ENCODE data around the gene TGFBR3L. TPM values are rescaled to one million over a fixed set of nuclear protein-coding genes. Genes with fewer than 3 reads are reported as not detected.
A peak's percentile ranks its signal among the peaks of the same experiment; 100 is the strongest.

TGFBR3L gene
- total RNA-seq, 1 experiment from 2014 or later: 4.1 TPM

DNA sequence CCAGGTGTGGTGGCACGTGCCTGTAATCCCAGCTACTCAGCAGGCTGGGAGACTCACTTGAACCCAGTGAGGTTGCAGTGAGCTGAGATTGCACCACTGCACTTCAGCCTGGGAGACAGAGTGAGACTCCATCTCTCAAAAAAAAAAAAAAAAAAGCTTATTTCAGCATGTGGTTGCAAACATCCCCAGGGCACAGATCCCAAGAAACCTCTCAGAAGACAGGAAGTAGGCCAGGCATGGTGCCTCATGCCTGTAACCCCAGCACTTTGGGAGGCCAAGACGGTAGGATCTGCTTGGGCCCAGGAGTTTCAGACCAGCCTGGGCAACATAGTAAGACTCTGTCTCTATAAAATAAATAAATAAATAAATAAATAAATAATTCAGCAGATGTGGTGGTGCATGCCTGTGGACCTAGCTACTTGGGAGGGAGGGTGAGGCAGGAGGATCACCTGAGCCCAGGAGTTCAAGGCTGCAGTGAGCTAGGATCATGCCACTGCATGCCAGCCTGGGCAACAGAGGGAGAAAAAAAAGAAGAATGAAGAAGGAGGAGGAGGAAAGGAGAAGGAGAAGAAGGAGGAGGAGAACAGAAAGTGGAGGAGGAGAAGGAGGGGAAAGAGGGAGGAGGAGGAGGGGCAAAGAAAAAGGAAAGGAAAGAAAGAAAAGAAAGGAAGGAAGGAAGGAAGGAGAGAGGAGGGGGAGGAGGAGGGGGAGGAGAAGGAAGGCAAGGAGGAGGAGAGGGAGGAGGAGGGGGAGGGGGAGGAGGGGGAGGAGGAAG, 30.6 kb upstream of the TGFBR3L start:
- ChIA-PET POLR2A (interaction anchor here (0.6 to 1.6 kb wide), 2 partner anchors 20 to 425 kb away, joined by 4 read pairs; partner anchors contain the start of gene MAP2K7), CTCF (interaction anchor here (0.6 to 3.9 kb wide), 5 partner anchors 9 to 137 kb away, joined by 3 to 21 read pairs (median 3); partner anchors contain the start of genes MAP2K7 and PRR36)
- peaks cover 3% of the 10 kb centered on the region for H3K4me1 Mint-ChIP-seq
- H3K27me3 Mint-ChIP-seq (ENCODE audit: low read depth): peaks cover 38% of the 10 kb centered on the region
- TF ChIP-seq ZNF512 (CRISPR knock-in tag; IDR thresholded peaks at IDR 0.05; ENCODE audit: borderline replicate concordance) (0 out of 2 replicates have a peak, but pooled peaks have one; percentile 56), NFATC4 (CRISPR knock-in tag; IDR thresholded peaks at IDR 0.05) (no peak)
- no peaks in the 10 kb centered on the region for H3K36me3 Mint-ChIP-seq
- H3K9me3 Mint-ChIP-seq: peaks cover 6% of the 10 kb centered on the region
- DNase-seq (ENCODE audit: low spot score) (no peak), ATAC-seq (no peak)
- H3K4me3 Mint-ChIP-seq: no peak overlapping the region
- H3K27ac Mint-ChIP-seq: no peak overlapping the region

- H3K27ac Mint-ChIP-seq: no peak overlapping the region
- POLR2A ChIA-PET: interaction anchor here (1.0 kb wide), 1 partner anchor 15 kb away, joined by 3 read pairs; no protein-coding TSS in a partner anchor
- H3K36me3 Mint-ChIP-seq: no peaks in the 10 kb centered on the region
- CTCF ChIA-PET: interaction anchor here (0.9 to 4.7 kb wide), 2 partner anchors 17 to 24 kb away, joined by 3 to 30 read pairs; no protein-coding TSS in a partner anchor
- peaks cover 6% of the 10 kb centered on the region for H3K9me3 Mint-ChIP-seq
- DNase-seq (ENCODE audit: low spot score) (no peak), ATAC-seq (no peak)
- no peak for TF ChIP-seq IRF1 (CRISPR knock-in tag; IDR thresholded peaks at IDR 0.05)
- TF ChIP-seq PRRX2 (CRISPR knock-in tag; IDR thresholded peaks at IDR 0.05): no peak
- no peak for TF ChIP-seq ZNF263 (CRISPR knock-in tag; IDR thresholded peaks at IDR 0.05; ENCODE audit: low read depth)
- TF ChIP-seq RORB (CRISPR knock-in tag; IDR thresholded peaks at IDR 0.05): no peak
- TF ChIP-seq ZNF138 (CRISPR knock-in tag; conservative IDR thresholded peaks at IDR 0.05): no peak
- TF ChIP-seq ZNF317 (CRISPR knock-in tag; IDR thresholded peaks at IDR 0.05; ENCODE audit: borderline replicate concordance, low read depth): no peak
- no peak for TF ChIP-seq JAZF1 (CRISPR knock-in tag; IDR thresholded peaks at IDR 0.05)
- no peak for TF ChIP-seq ZNF232 (CRISPR knock-in tag; IDR thresholded peaks at IDR 0.05)
- no peak for TF ChIP-seq GRHL2 (CRISPR knock-in tag; IDR thresholded peaks at IDR 0.05; ENCODE audit: insufficient replicate concordance, severe bottlenecking)
- TF ChIP-seq, protein P1, sequence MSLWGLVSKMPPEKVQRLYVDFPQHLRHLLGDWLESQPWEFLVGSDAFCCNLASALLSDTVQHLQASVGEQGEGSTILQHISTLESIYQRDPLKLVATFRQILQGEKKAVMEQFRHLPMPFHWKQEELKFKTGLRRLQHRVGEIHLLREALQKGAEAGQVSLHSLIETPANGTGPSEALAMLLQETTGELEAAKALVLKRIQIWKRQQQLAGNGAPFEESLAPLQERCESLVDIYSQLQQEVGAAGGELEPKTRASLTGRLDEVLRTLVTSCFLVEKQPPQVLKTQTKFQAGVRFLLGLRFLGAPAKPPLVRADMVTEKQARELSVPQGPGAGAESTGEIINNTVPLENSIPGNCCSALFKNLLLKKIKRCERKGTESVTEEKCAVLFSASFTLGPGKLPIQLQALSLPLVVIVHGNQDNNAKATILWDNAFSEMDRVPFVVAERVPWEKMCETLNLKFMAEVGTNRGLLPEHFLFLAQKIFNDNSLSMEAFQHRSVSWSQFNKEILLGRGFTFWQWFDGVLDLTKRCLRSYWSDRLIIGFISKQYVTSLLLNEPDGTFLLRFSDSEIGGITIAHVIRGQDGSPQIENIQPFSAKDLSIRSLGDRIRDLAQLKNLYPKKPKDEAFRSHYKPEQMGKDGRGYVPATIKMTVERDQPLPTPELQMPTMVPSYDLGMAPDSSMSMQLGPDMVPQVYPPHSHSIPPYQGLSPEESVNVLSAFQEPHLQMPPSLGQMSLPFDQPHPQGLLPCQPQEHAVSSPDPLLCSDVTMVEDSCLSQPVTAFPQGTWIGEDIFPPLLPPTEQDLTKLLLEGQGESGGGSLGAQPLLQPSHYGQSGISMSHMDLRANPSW (CRISPR knock-in tag; conservative IDR thresholded peaks at IDR 0.05; ENCODE audit: low read depth): no peak
- no peak for TF ChIP-seq KAT7 (CRISPR knock-in tag; IDR thresholded peaks at IDR 0.05; ENCODE audit: borderline replicate concordance)
- TF ChIP-seq, protein P2, sequence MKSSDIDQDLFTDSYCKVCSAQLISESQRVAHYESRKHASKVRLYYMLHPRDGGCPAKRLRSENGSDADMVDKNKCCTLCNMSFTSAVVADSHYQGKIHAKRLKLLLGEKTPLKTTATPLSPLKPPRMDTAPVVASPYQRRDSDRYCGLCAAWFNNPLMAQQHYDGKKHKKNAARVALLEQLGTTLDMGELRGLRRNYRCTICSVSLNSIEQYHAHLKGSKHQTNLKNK (CRISPR knock-in tag; IDR thresholded peaks at IDR 0.05): no peak
- H3K27me3 Mint-ChIP-seq (ENCODE audit: low read depth): peaks cover 54% of the 10 kb centered on the region
- H3K4me3 Mint-ChIP-seq: no peak overlapping the region
- H3K4me1 Mint-ChIP-seq: peaks cover 3% of the 10 kb centered on the region
These were observed 28.8 kb upstream of the TGFBR3L start for GRCh38 chr19:7885818-7886217.
